GM12865 (cell line): ENCODE results near the gene PTPRK.

Experiments used
- DNase-seq: peaks from one replicate; pipeline ENCODE4 v3.0.0; 2010; ENCODE audit warnings: low read depth
- H3K4me3 ChIP-seq: 2 replicates; pipeline ENCODE4 v1.5.1; 2011; ENCODE audit warnings: mild to moderate bottlenecking, low read depth, low read length, control low read depth
- TF ChIP-seq, protein P1 (sequence below): IDR thresholded peaks from 2 replicates; pipeline ENCODE4 v1.5.1; 2011; ENCODE audit warnings: low read length, control low read depth, low read depth, inconsistent platforms; ENCODE audit not compliant: insufficient read depth; ENCODE audit errors: missing control alignments

PTPRK gene

DNA sequence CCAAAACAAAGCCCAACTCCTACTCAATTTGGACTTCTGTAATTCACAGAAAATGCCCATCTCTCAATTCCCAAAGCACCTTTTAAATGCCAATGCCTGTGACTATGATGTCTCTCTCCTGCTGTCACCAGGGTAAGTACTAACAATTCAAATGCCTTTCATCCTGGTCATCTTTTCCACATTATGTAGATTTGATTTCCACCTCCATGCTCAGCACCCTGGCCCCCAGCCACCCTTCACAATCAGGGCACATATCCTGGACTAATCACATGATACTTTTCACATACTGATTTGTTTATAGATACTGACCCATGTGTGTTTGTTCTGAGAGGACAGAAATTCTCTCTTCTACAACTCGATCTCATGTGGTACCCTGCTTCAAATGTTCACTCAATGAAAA, 236.3 kb downstream of the PTPRK start:
- DNase-seq = no peak
- TF ChIP-seq, protein P1, sequence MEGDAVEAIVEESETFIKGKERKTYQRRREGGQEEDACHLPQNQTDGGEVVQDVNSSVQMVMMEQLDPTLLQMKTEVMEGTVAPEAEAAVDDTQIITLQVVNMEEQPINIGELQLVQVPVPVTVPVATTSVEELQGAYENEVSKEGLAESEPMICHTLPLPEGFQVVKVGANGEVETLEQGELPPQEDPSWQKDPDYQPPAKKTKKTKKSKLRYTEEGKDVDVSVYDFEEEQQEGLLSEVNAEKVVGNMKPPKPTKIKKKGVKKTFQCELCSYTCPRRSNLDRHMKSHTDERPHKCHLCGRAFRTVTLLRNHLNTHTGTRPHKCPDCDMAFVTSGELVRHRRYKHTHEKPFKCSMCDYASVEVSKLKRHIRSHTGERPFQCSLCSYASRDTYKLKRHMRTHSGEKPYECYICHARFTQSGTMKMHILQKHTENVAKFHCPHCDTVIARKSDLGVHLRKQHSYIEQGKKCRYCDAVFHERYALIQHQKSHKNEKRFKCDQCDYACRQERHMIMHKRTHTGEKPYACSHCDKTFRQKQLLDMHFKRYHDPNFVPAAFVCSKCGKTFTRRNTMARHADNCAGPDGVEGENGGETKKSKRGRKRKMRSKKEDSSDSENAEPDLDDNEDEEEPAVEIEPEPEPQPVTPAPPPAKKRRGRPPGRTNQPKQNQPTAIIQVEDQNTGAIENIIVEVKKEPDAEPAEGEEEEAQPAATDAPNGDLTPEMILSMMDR = no peak
- no peak overlapping the region for H3K4me3 ChIP-seq

DNA sequence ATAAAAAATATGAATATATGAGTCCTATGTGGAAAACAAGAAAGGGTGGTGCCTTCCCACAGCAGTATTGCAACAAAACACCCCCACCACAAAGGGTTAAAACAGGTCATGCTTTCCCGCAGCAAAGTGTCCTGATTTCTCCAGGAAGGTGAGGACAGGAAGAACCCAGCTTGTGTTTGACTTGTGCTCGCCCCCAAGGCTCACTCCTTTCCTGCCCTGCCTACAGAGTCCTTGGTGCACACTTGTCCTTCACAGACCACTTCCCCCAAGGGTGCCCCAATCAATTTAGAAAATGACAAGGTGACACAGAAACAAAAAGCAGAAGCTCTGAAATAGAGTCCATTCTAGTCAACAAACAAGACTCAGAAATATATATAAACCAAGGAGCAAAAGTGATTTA, 237.4 kb downstream of the PTPRK start:
- no peak overlapping the region for H3K4me3 ChIP-seq
- no peak for DNase-seq
- TF ChIP-seq, protein P1 = no peak

GRCh38 chr6:128280960-128281359, 239.4 kb downstream of the PTPRK start:
- no peak for DNase-seq
- no peak overlapping the region for H3K4me3 ChIP-seq
- TF ChIP-seq, protein P1 = no peak

GRCh38 chr6:128280066-128280465, 240.3 kb downstream of the PTPRK start:
- TF ChIP-seq, protein P1 = no peak
- no peak overlapping the region for H3K4me3 ChIP-seq
- DNase-seq = no peak

DNA sequence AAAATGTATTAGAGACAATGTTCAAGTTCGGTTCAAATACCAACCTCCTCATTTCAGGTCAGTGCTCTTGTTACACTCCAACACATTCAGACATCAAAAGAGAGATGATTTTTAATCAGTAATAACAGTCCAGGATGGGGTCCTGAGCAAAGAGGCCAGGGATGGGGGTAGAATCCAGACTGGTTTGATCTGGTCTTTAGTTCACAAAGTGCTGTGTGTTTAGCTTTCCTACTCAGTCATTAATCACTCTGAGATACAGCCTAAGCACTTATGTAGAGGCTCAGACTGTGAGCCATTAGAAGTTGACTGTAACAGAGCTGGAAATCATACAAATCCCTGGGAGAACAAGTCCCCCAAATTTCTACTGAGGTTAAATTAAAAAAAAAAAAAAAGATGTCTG, 241.6 kb downstream of the PTPRK start:
- no peak overlapping the region for H3K4me3 ChIP-seq
- DNase-seq = no peak
- TF ChIP-seq, protein P1 = no peak

- TF ChIP-seq, protein P1 = no peak
- DNase-seq = no peak
Measured at GRCh38 chr6:128277379-128277778, 243.0 kb downstream of the PTPRK start.

GRCh38 chr6:128276311-128276710, 244.1 kb downstream of the PTPRK start:
- no peak overlapping the region for H3K4me3 ChIP-seq
- TF ChIP-seq, protein P1 = no peak
- DNase-seq = no peak

More at GRCh38 chr6:128277379-128277778, 243.0 kb downstream of the PTPRK start:
- H3K4me3 ChIP-seq = no peak overlapping the region
